HG03095 (cell line): ENCODE measurements around the gene TMEM250.

Source experiments
- ATAC-seq: cut with Tn5 transposase; IDR thresholded peaks from one replicate; pipeline ENCODE4 v1.9.1; 2021; ENCODE audit warnings: moderate library complexity; ENCODE audit not compliant: unreplicated experiment

The TMEM250 gene

GRCh38 chr9:136133191-136133958, 14.7 kb upstream of the TMEM250 start:
- ATAC-seq = no peak

- ATAC-seq = no peak
These were observed 13.9 kb upstream of the TMEM250 start for GRCh38 chr9:136132512-136133050.

- no peak for ATAC-seq
These were observed 13.2 kb upstream of the TMEM250 start for GRCh38 chr9:136131629-136132511.

- no peak for ATAC-seq
These were observed 10.5 kb upstream of the TMEM250 start for GRCh38 chr9:136129176-136129575.

- no peak for ATAC-seq
These were observed 9.8 kb upstream of the TMEM250 start for GRCh38 chr9:136128436-136128835.

- no peak for ATAC-seq
These were observed 8.6 kb upstream of the TMEM250 start for GRCh38 chr9:136127313-136127712.

GRCh38 chr9:136124976-136125692, 6.5 kb upstream of the TMEM250 start:
- no peak for ATAC-seq

GRCh38 chr9:136122425-136123383, 4.0 kb upstream of the TMEM250 start:
- no peak for ATAC-seq

GRCh38 chr9:136121801-136122200, 3.1 kb upstream of the TMEM250 start:
- ATAC-seq = no peak

GRCh38 chr9:136120438-136120844, 1.8 kb upstream of the TMEM250 start:
- ATAC-seq = no peak

- no peak for ATAC-seq
These were observed 1.3 kb upstream of the TMEM250 start for GRCh38 chr9:136119883-136120393.

- peak; percentile 10 for ATAC-seq
These were observed 597 bp upstream of the TMEM250 start for GRCh38 chr9:136119061-136119882.

- peak; percentile 4 for ATAC-seq
These were observed 757 bp downstream of the TMEM250 start for GRCh38 chr9:136117916-136118319.

- ATAC-seq = no peak
These were observed 1.3 kb downstream of the TMEM250 start for GRCh38 chr9:136117291-136117915.

GRCh38 chr9:136116360-136117098, 2.1 kb downstream of the TMEM250 start:
- ATAC-seq = no peak

GRCh38 chr9:136115641-136116359, 2.9 kb downstream of the TMEM250 start:
- no peak for ATAC-seq

- ATAC-seq = no peak
These were observed 3.5 kb downstream of the TMEM250 start for GRCh38 chr9:136115206-136115605.
